Activated naive CD8-positive, alpha-beta T cell treated with anti-CD3 and anti-CD28 coated beads, Interleukin-2, amount 50 U/mL, for 24 hours (primary cell): Measurements from ENCODE around the gene CTLA4.

Source experiments
- ATAC-seq: fragments of 150-1000 bp; cut with Tn5 transposase; one replicate; pipeline ENCODE4 v1.10.0; 2021
- DNase-seq: peaks from one replicate; pipeline ENCODE4 v3.0.0; 2021
- H3K27ac Mint-ChIP-seq: one replicate; pipeline ENCODE4 v1.8.0; 2021; ENCODE audit warnings: mild to moderate bottlenecking, mixed read lengths
- H3K27me3 Mint-ChIP-seq: one replicate; pipeline ENCODE4 v1.8.0; 2021; ENCODE audit warnings: mixed read lengths
- H3K36me3 Mint-ChIP-seq: one replicate; pipeline ENCODE4 v1.8.0; 2021; ENCODE audit warnings: low read depth, mixed read lengths
- H3K4me1 Mint-ChIP-seq: one replicate; pipeline ENCODE4 v1.8.0; 2021; ENCODE audit warnings: mixed read lengths
- H3K4me3 Mint-ChIP-seq: one replicate; pipeline ENCODE4 v1.8.0; 2021; ENCODE audit warnings: mild to moderate bottlenecking, moderate library complexity, mixed read lengths
- H3K9me3 Mint-ChIP-seq: one replicate; pipeline ENCODE4 v1.8.0; 2021; ENCODE audit warnings: mixed read lengths

The CTLA4 gene

GRCh38 chr2:203867561-203868200, at the start of gene CTLA4:
TSS of gene CTLA4 (plus strand) at chr2:203867771. CDS start at chr2:203867943, 172 bp downstream.
- H3K27me3 Mint-ChIP-seq = no peaks in the 10 kb centered on the region
- H3K27ac Mint-ChIP-seq = peak within 1 kb of the TSS; percentile 96
- no peak for DNase-seq
- peak; percentile 45 for ATAC-seq
- H3K4me1 Mint-ChIP-seq = peaks cover 72% of the 10 kb centered on the region
- H3K4me3 Mint-ChIP-seq = peak within 1 kb of the TSS; percentile 93
- H3K36me3 Mint-ChIP-seq = peaks cover 47% of the 10 kb centered on the region
- peaks cover 15% of the 10 kb centered on the region for H3K9me3 Mint-ChIP-seq

GRCh38 chr2:203818656-203819055, 48.9 kb upstream of the CTLA4 start:
- H3K9me3 Mint-ChIP-seq = no peaks in the 10 kb centered on the region
- H3K4me3 Mint-ChIP-seq = no peak overlapping the region
- H3K27ac Mint-ChIP-seq = no peak overlapping the region
- no peak for ATAC-seq
- no peak for DNase-seq
- H3K4me1 Mint-ChIP-seq = peaks cover 42% of the 10 kb centered on the region
- H3K27me3 Mint-ChIP-seq = peaks cover 12% of the 10 kb centered on the region
- no peaks in the 10 kb centered on the region for H3K36me3 Mint-ChIP-seq

GRCh38 chr2:203819434-203820133, 48.0 kb upstream of the CTLA4 start:
- peaks cover 42% of the 10 kb centered on the region for H3K4me1 Mint-ChIP-seq
- H3K27ac Mint-ChIP-seq = no peak overlapping the region

GRCh38 chr2:203820969-203821368, 46.6 kb upstream of the CTLA4 start:
- Mint-ChIP-seq H3K27me3 (peaks cover 8% of the 10 kb centered on the region), H3K9me3 (no peaks in the 10 kb centered on the region), H3K36me3 (no peaks in the 10 kb centered on the region), H3K4me3 (no peak overlapping the region), H3K4me1 (peaks cover 41% of the 10 kb centered on the region), H3K27ac (no peak overlapping the region)
- ATAC-seq = no peak
- DNase-seq = no peak

More at GRCh38 chr2:203819434-203820133, 48.0 kb upstream of the CTLA4 start:
- Mint-ChIP-seq H3K36me3 (no peaks in the 10 kb centered on the region), H3K4me3 (no peak overlapping the region), H3K9me3 (no peaks in the 10 kb centered on the region), H3K27me3 (peaks cover 8% of the 10 kb centered on the region)
- DNase-seq (no peak), ATAC-seq (no peak)

GRCh38 chr2:203822240-203822639, 45.3 kb upstream of the CTLA4 start:
- Mint-ChIP-seq H3K36me3 (peaks cover 3% of the 10 kb centered on the region), H3K27me3 (no peaks in the 10 kb centered on the region), H3K4me3 (no peak overlapping the region), H3K9me3 (peaks cover 6% of the 10 kb centered on the region), H3K27ac (no peak overlapping the region), H3K4me1 (peaks cover 38% of the 10 kb centered on the region)
- DNase-seq (no peak), ATAC-seq (no peak)

GRCh38 chr2:203823173-203823572, 44.4 kb upstream of the CTLA4 start:
- DNase-seq = no peak
- Mint-ChIP-seq H3K4me1 (peaks cover 38% of the 10 kb centered on the region), H3K27me3 (no peaks in the 10 kb centered on the region), H3K4me3 (no peak overlapping the region), H3K27ac (no peak overlapping the region), H3K9me3 (peaks cover 6% of the 10 kb centered on the region), H3K36me3 (peaks cover 6% of the 10 kb centered on the region)
- no peak for ATAC-seq

- H3K9me3 Mint-ChIP-seq = peaks cover 6% of the 10 kb centered on the region
- no peak overlapping the region for H3K4me3 Mint-ChIP-seq
- peaks cover 6% of the 10 kb centered on the region for H3K36me3 Mint-ChIP-seq
Observed at GRCh38 chr2:203824057-203824456, 43.5 kb upstream of the CTLA4 start.

GRCh38 chr2:203824603-203825002, 43.0 kb upstream of the CTLA4 start:
- ATAC-seq (peak; percentile 52), DNase-seq (no peak)
- Mint-ChIP-seq H3K4me3 (no peak overlapping the region), H3K27ac (peak overlapping the region; percentile 70), H3K36me3 (peaks cover 6% of the 10 kb centered on the region), H3K27me3 (no peaks in the 10 kb centered on the region), H3K9me3 (peaks cover 6% of the 10 kb centered on the region), H3K4me1 (peaks cover 41% of the 10 kb centered on the region)

More at GRCh38 chr2:203824057-203824456, 43.5 kb upstream of the CTLA4 start:
- Mint-ChIP-seq H3K27me3 (no peaks in the 10 kb centered on the region), H3K4me1 (peaks cover 39% of the 10 kb centered on the region), H3K27ac (peak overlapping the region; percentile 70)
- ATAC-seq = peak; percentile 75
- peak; percentile 43 for DNase-seq

- Mint-ChIP-seq H3K27me3 (no peaks in the 10 kb centered on the region), H3K4me3 (no peak overlapping the region), H3K36me3 (peaks cover 6% of the 10 kb centered on the region), H3K4me1 (peaks cover 55% of the 10 kb centered on the region), H3K9me3 (peaks cover 6% of the 10 kb centered on the region), H3K27ac (no peak overlapping the region)
- DNase-seq (no peak), ATAC-seq (no peak)
Observed at GRCh38 chr2:203826704-203827103, 40.9 kb upstream of the CTLA4 start.

GRCh38 chr2:203830304-203831055, 37.1 kb upstream of the CTLA4 start:
- Mint-ChIP-seq H3K27me3 (peaks cover 3% of the 10 kb centered on the region), H3K4me3 (peak overlapping the region; percentile 35), H3K36me3 (peaks cover 6% of the 10 kb centered on the region), H3K9me3 (peaks cover 6% of the 10 kb centered on the region), H3K4me1 (peaks cover 25% of the 10 kb centered on the region), H3K27ac (peak overlapping the region; percentile 91)
- DNase-seq = peak; percentile 55
- peak; percentile 95 for ATAC-seq

GRCh38 chr2:203835420-203835819, 32.2 kb upstream of the CTLA4 start:
- H3K27ac Mint-ChIP-seq = no peak overlapping the region
- ATAC-seq (no peak), DNase-seq (no peak)
- no peaks in the 10 kb centered on the region for H3K9me3 Mint-ChIP-seq
- H3K4me3 Mint-ChIP-seq = no peak overlapping the region
- no peaks in the 10 kb centered on the region for H3K36me3 Mint-ChIP-seq
- H3K4me1 Mint-ChIP-seq = peaks cover 9% of the 10 kb centered on the region
- H3K27me3 Mint-ChIP-seq = peaks cover 10% of the 10 kb centered on the region

- Mint-ChIP-seq H3K36me3 (no peaks in the 10 kb centered on the region), H3K27me3 (peaks cover 10% of the 10 kb centered on the region), H3K9me3 (no peaks in the 10 kb centered on the region), H3K4me3 (no peak overlapping the region), H3K27ac (peak overlapping the region; percentile 18), H3K4me1 (peaks cover 9% of the 10 kb centered on the region)
- ATAC-seq = no peak
- no peak for DNase-seq
Observed at GRCh38 chr2:203835892-203836800, 31.4 kb upstream of the CTLA4 start.

GRCh38 chr2:203840655-203841205, 26.8 kb upstream of the CTLA4 start:
- Mint-ChIP-seq H3K36me3 (no peaks in the 10 kb centered on the region), H3K4me1 (peaks cover 21% of the 10 kb centered on the region), H3K4me3 (no peak overlapping the region), H3K27ac (no peak overlapping the region), H3K9me3 (no peaks in the 10 kb centered on the region), H3K27me3 (peaks cover 9% of the 10 kb centered on the region)
- ATAC-seq = no peak
- DNase-seq = no peak

GRCh38 chr2:203841654-203842053, 25.9 kb upstream of the CTLA4 start:
- no peaks in the 10 kb centered on the region for H3K36me3 Mint-ChIP-seq
- ATAC-seq = no peak
- peaks cover 21% of the 10 kb centered on the region for H3K4me1 Mint-ChIP-seq
- no peak overlapping the region for H3K4me3 Mint-ChIP-seq
- H3K27me3 Mint-ChIP-seq = peaks cover 7% of the 10 kb centered on the region
- no peak overlapping the region for H3K27ac Mint-ChIP-seq
- DNase-seq = no peak
- H3K9me3 Mint-ChIP-seq = no peaks in the 10 kb centered on the region
